T-cell (primary cell): ENCODE data around the gene DOCK6. TPM values are rescaled to one million over a fixed set of nuclear protein-coding genes. Genes with fewer than 3 reads are reported as not detected.

ENCODE experiments used
- ATAC-seq, 4 experiments: fragments of 200-7000 bp in 3 of 4; fragments of 150-1000 bp in 1 of 4; cut with Tn5 transposase; replicated peaks in 1 of 4; 1 replicate in 3 of 4; 2 replicates in 1 of 4; pipeline ENCODE4 v1.10.0; 2021; ENCODE audit warnings: moderate library complexity in 3 of 4, mild to moderate bottlenecking in 2 of 4, moderate number of reproducible peaks in 1 of 4
- CTCF ChIA-PET, 2 donors: fragments of 300-600 bp; sonication (Branson Sonifier 250); formaldehyde crosslinking; loops; one replicate each; lab custom pipeline; 2022; ENCODE audit warnings: antibody characterized with exemption in 2 of 2; lab: Charles Lee
- POLR2A ChIA-PET, 2 donors: fragments of 300-600 bp; sonication (Branson Sonifier 250); formaldehyde crosslinking; loops; one replicate each; lab custom pipeline; 2022; ENCODE audit warnings: antibody characterized with exemption in 2 of 2; lab: Charles Lee
- DNase-seq, 35 experiments: peaks; one replicate each; pipeline versions ENCODE4 v3.0.0 to v3.0.0-alpha.2; 2013 to 2023
- H3K27ac ChIP-seq: one replicate; pipeline ENCODE4 v1.5.1; 2013; ENCODE audit warnings: low read length
- H3K27me3 ChIP-seq, 2 experiments: replicated peaks in 1 of 2; 1 replicate in 1 of 2; 2 replicates in 1 of 2; pipeline versions ENCODE4 v1.6.1 to v1.7.0; 2013; ENCODE audit warnings: low read length in 1 of 2, mixed read lengths in 1 of 2; ENCODE audit not compliant: control insufficient read depth in 2 of 2, insufficient read depth in 2 of 2; ENCODE audit errors: extremely low read depth in 1 of 2
- H3K36me3 ChIP-seq, 2 donors: 1 replicate in 1 of 2; 2 replicates in 1 of 2; pipeline versions ENCODE4 v1.6.1 to v1.7.0; 2013; ENCODE audit warnings: low read length in 1 of 2; ENCODE audit not compliant: control insufficient read depth in 2 of 2, insufficient read depth in 1 of 2; ENCODE audit errors: extremely low read depth in 1 of 2
- H3K4me1 ChIP-seq, 2 experiments: 1 replicate in 1 of 2; 2 replicates in 1 of 2; pipeline versions ENCODE4 v1.6.1 to v1.7.0; 2013; ENCODE audit warnings: low read length in 2 of 2, mixed read lengths in 1 of 2; ENCODE audit not compliant: insufficient read depth in 2 of 2, control insufficient read depth in 1 of 2; ENCODE audit errors: extremely low read depth in 1 of 2
- H3K4me3 ChIP-seq, 2 donors: 1 replicate in 1 of 2; 2 replicates in 1 of 2; pipeline versions ENCODE4 v1.5.1 to v1.7.0; 2013; ENCODE audit warnings: mild to moderate bottlenecking in 2 of 2, low read length in 1 of 2, moderate library complexity in 1 of 2; ENCODE audit not compliant: control insufficient read depth in 1 of 2; ENCODE audit errors: extremely low read depth in 1 of 2
- H3K9me3 ChIP-seq: 2 replicates; pipeline ENCODE4 v1.7.0; 2013
- H3K27ac Mint-ChIP-seq, 2 donors: one replicate each; pipeline ENCODE4 v1.8.0; 2020 to 2021; ENCODE audit warnings: mild to moderate bottlenecking in 2 of 2, mixed read lengths in 2 of 2
- H3K27me3 Mint-ChIP-seq, 2 donors: one replicate each; pipeline ENCODE4 v1.8.0; 2021 to 2022; ENCODE audit warnings: mixed read lengths in 2 of 2
- H3K36me3 Mint-ChIP-seq: one replicate; pipeline ENCODE4 v1.8.0; 2021; ENCODE audit warnings: mixed read lengths
- H3K4me1 Mint-ChIP-seq, 3 donors: one replicate each; pipeline ENCODE4 v1.8.0; 2020 to 2022; ENCODE audit warnings: mixed read lengths in 3 of 3, mild to moderate bottlenecking in 1 of 3
- H3K4me3 Mint-ChIP-seq, 3 donors: one replicate each; pipeline ENCODE4 v1.8.0; 2020 to 2022; ENCODE audit warnings: mild to moderate bottlenecking in 3 of 3, mixed read lengths in 3 of 3, moderate library complexity in 3 of 3
- H3K9me3 Mint-ChIP-seq, 3 donors: one replicate each; pipeline ENCODE4 v1.8.0; 2020 to 2022; ENCODE audit warnings: mixed read lengths in 3 of 3
- WGBS: methylation state at CpG from one replicate; pipeline ENCODE4 v1.1.5; 2013; ENCODE audit warnings: missing lambda C conversion rate; ENCODE audit not compliant: insufficient coverage; 5-methylcytosine and 5-hydroxymethylcytosine counted together
- total RNA-seq, 35 experiments: library from RNA in 6 of 35; stranded (reverse) in 6 of 35; fragments of 120-200 nt in 1 of 35; gene quantifications; one replicate each; pipeline versions ENCODE4 v1.2.1 to v1.2.4 and lab custom pipeline; 2013 to 2026

Gene DOCK6
- total RNA-seq, 5 donors from 2014 or later (not counting 1 experiment from before 2014, with no cell fraction given), result 0.78 to 1.8 (median 1.0) TPM

- Histone ChIP-seq H3K27ac (no peak overlapping the region), H3K27me3 (peaks cover 7 to 70% of the 10 kb centered on the region in 2 experiments), H3K36me3 (no peaks in the 10 kb centered on the region), H3K9me3 (no peaks in the 10 kb centered on the region), H3K4me3 (no peak overlapping the region), H3K4me1 (peaks cover 6 to 24% of the 10 kb centered on the region in 2 experiments)
- POLR2A ChIA-PET, result interaction anchor here in 1 of 2 donors (0.6 kb wide), 1 partner anchor 18 kb away, joined by 7 read pairs; no protein-coding TSS in a partner anchor
- ATAC-seq (no peak), DNase-seq (no peak)
- no peak overlapping the region for H3K27ac Mint-ChIP-seq
- peaks cover 26 to 50% of the 10 kb centered on the region in 2 donors for H3K27me3 Mint-ChIP-seq
- H3K9me3 Mint-ChIP-seq, result peaks cover 0 to 2% (median 0%) of the 10 kb centered on the region in 3 donors
- peaks cover 9 to 21% (median 10%) of the 10 kb centered on the region in 3 donors for H3K4me1 Mint-ChIP-seq
- WGBS, result no CpG with 5 or more reads among the region's 6 CpGs
- CTCF ChIA-PET, result interaction anchor here in 1 of 2 donors (0.6 kb wide), 1 partner anchor 185 kb away, joined by 3 read pairs; no protein-coding TSS in a partner anchor
- H3K4me3 Mint-ChIP-seq, result peak overlapping the region in 1 of 3 donors; percentile 20
- no peaks in the 10 kb centered on the region for H3K36me3 Mint-ChIP-seq
Observed at GRCh38 chr19:11278670-11279069, 16.3 kb upstream of the DOCK6 start.

GRCh38 chr19:11274533-11275086 lies 12.3 kb upstream of the DOCK6 start:
- Mint-ChIP-seq H3K9me3 (peaks cover 0 to under 1% (median 0%) of the 10 kb centered on the region in 3 donors), H3K4me3 (no peak overlapping the region), H3K27ac (no peak overlapping the region), H3K36me3 (no peaks in the 10 kb centered on the region), H3K4me1 (peaks cover 4 to 10% (median 6%) of the 10 kb centered on the region in 3 donors), H3K27me3 (peaks cover 18 to 45% of the 10 kb centered on the region in 2 donors)
- 100% methylated on average over 1 of the region's 4 CpGs for WGBS
- no peak overlapping the region for H3K27ac ChIP-seq
- H3K36me3 ChIP-seq, result no peaks in the 10 kb centered on the region
- ATAC-seq (no peak), DNase-seq (no peak)
- ChIA-PET POLR2A (no interaction called here), CTCF (no interaction called here)
- no peaks in the 10 kb centered on the region for H3K9me3 ChIP-seq
- H3K4me3 ChIP-seq, result no peak overlapping the region
- H3K27me3 ChIP-seq, result peaks cover 2 to 68% of the 10 kb centered on the region in 2 experiments
- H3K4me1 ChIP-seq, result peaks cover 3 to 10% of the 10 kb centered on the region in 2 experiments

GRCh38 chr19:11273989-11274388 lies 11.7 kb upstream of the DOCK6 start:
- H3K36me3 ChIP-seq, result no peaks in the 10 kb centered on the region
- ChIA-PET CTCF (no interaction called here), POLR2A (no interaction called here)
- H3K4me1 ChIP-seq, result peaks cover 0 to 4% of the 10 kb centered on the region in 2 experiments
- Mint-ChIP-seq H3K27me3 (peaks cover 23 to 46% of the 10 kb centered on the region in 2 donors), H3K27ac (no peak overlapping the region), H3K36me3 (no peaks in the 10 kb centered on the region), H3K4me1 (peaks cover 0 to 5% (median under 1%) of the 10 kb centered on the region in 3 donors), H3K4me3 (no peak overlapping the region), H3K9me3 (no peaks in the 10 kb centered on the region)
- H3K27me3 ChIP-seq, result peaks cover 2 to 71% of the 10 kb centered on the region in 2 experiments
- H3K27ac ChIP-seq, result no peak overlapping the region
- H3K9me3 ChIP-seq, result no peaks in the 10 kb centered on the region
- H3K4me3 ChIP-seq, result no peak overlapping the region
- ATAC-seq (no peak), DNase-seq (no peak)
- 100% methylated on average over 1 of the region's 5 CpGs for WGBS

GRCh38 chr19:11273296-11273695 lies 11.0 kb upstream of the DOCK6 start:
- Histone ChIP-seq H3K27ac (no peak overlapping the region), H3K36me3 (no peaks in the 10 kb centered on the region), H3K27me3 (peaks cover 4 to 71% of the 10 kb centered on the region in 2 experiments), H3K4me3 (no peak overlapping the region), H3K4me1 (peaks cover 0 to 4% of the 10 kb centered on the region in 2 experiments), H3K9me3 (no peaks in the 10 kb centered on the region)
- peaks cover 0 to 3% (median 3%) of the 10 kb centered on the region in 3 donors for H3K4me1 Mint-ChIP-seq
- POLR2A ChIA-PET, result no interaction called here
- no peaks in the 10 kb centered on the region for H3K9me3 Mint-ChIP-seq
- H3K27me3 Mint-ChIP-seq, result peaks cover 30 to 50% of the 10 kb centered on the region in 2 donors
- WGBS, result 71% methylated on average over 2 of the region's 2 CpGs
- CTCF ChIA-PET, result no interaction called here
- ATAC-seq (no peak), DNase-seq (no peak)
- H3K27ac Mint-ChIP-seq, result no peak overlapping the region
- H3K36me3 Mint-ChIP-seq, result no peaks in the 10 kb centered on the region
- no peak overlapping the region for H3K4me3 Mint-ChIP-seq

GRCh38 chr19:11269408-11269807 lies 7.1 kb upstream of the DOCK6 start:
- H3K27me3 ChIP-seq, result peaks cover 2 to 83% of the 10 kb centered on the region in 2 experiments
- no peak overlapping the region for H3K4me3 ChIP-seq
- no peaks in the 10 kb centered on the region for H3K36me3 Mint-ChIP-seq
- ChIA-PET CTCF (no interaction called here), POLR2A (no interaction called here)
- H3K4me1 ChIP-seq, result peaks cover 0 to 4% of the 10 kb centered on the region in 2 experiments
- H3K27ac ChIP-seq, result no peak overlapping the region
- no peak overlapping the region for H3K27ac Mint-ChIP-seq
- no peak overlapping the region for H3K4me3 Mint-ChIP-seq
- H3K36me3 ChIP-seq, result no peaks in the 10 kb centered on the region
- no peaks in the 10 kb centered on the region for H3K9me3 ChIP-seq
- DNase-seq (no peak), ATAC-seq (no peak)
- no CpG with 5 or more reads among the region's 7 CpGs for WGBS
- H3K4me1 Mint-ChIP-seq, result peaks cover 0 to 4% (median 3%) of the 10 kb centered on the region in 3 donors
- no peaks in the 10 kb centered on the region for H3K9me3 Mint-ChIP-seq
- peaks cover 50 to 70% of the 10 kb centered on the region in 2 donors for H3K27me3 Mint-ChIP-seq

- peak overlapping the region in 1 of 2 donors; percentile 40 for H3K27ac Mint-ChIP-seq
- no peak for ATAC-seq
- Histone ChIP-seq H3K4me3 (no peak overlapping the region), H3K27me3 (peaks cover 2 to 83% of the 10 kb centered on the region in 2 experiments), H3K27ac (no peak overlapping the region), H3K36me3 (no peaks in the 10 kb centered on the region), H3K9me3 (no peaks in the 10 kb centered on the region), H3K4me1 (peaks cover 0 to 4% of the 10 kb centered on the region in 2 experiments)
- no peak overlapping the region for H3K4me3 Mint-ChIP-seq
- H3K36me3 Mint-ChIP-seq, result no peaks in the 10 kb centered on the region
- peaks cover 52 to 69% of the 10 kb centered on the region in 2 donors for H3K27me3 Mint-ChIP-seq
- peaks cover 0 to 4% (median 3%) of the 10 kb centered on the region in 3 donors for H3K4me1 Mint-ChIP-seq
- ChIA-PET CTCF (interaction anchor here in 1 of 2 donors (0.5 kb wide), 1 partner anchor 118 kb away, joined by 6 read pairs; no protein-coding TSS in a partner anchor), POLR2A (no interaction called here)
- H3K9me3 Mint-ChIP-seq, result no peaks in the 10 kb centered on the region
- DNase-seq, result no peak
- WGBS, result 35% methylated on average over 9 of the region's 10 CpGs
Observed at GRCh38 chr19:11268783-11269267, 6.5 kb upstream of the DOCK6 start.
